ENCODE data around the gene ACSM6.

- TF ChIP-seq, protein P1, sequence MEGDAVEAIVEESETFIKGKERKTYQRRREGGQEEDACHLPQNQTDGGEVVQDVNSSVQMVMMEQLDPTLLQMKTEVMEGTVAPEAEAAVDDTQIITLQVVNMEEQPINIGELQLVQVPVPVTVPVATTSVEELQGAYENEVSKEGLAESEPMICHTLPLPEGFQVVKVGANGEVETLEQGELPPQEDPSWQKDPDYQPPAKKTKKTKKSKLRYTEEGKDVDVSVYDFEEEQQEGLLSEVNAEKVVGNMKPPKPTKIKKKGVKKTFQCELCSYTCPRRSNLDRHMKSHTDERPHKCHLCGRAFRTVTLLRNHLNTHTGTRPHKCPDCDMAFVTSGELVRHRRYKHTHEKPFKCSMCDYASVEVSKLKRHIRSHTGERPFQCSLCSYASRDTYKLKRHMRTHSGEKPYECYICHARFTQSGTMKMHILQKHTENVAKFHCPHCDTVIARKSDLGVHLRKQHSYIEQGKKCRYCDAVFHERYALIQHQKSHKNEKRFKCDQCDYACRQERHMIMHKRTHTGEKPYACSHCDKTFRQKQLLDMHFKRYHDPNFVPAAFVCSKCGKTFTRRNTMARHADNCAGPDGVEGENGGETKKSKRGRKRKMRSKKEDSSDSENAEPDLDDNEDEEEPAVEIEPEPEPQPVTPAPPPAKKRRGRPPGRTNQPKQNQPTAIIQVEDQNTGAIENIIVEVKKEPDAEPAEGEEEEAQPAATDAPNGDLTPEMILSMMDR (IDR thresholded peaks at IDR 0.05): no peak
- no peak for TF ChIP-seq POLR2AphosphoS5 (IDR thresholded peaks at IDR 0.05; ENCODE audit: insufficient read depth in 1 of 2, low read depth in 1 of 2)
Observed at GRCh38 chr10:95169522-95169921, 24.5 kb upstream of the ACSM6 start.
